Parathyroid adenoma (tissue), 2 donors: ENCODE results near the gene CFAP58.

ENCODE experiments used
- H2AFZ ChIP-seq: fragments of 300-600 bp; sonication (generic); one replicate; pipeline ENCODE4 v1.7.0; 2017; ENCODE audit warnings: antibody characterized with exemption, mild to moderate bottlenecking
- H3K27ac ChIP-seq: fragments of 300-600 bp; sonication (generic); one replicate; pipeline ENCODE4 v1.7.0; 2017
- H3K27me3 ChIP-seq: fragments of 300-600 bp; sonication (generic); one replicate; pipeline ENCODE4 v1.7.0; 2017; ENCODE audit warnings: low read length; ENCODE audit not compliant: control insufficient read depth, insufficient read depth
- H3K36me3 ChIP-seq: fragments of 300-600 bp; sonication (generic); one replicate; pipeline ENCODE4 v1.7.0; 2017; ENCODE audit warnings: low read length; ENCODE audit not compliant: control insufficient read depth, insufficient read depth
- H3K4me1 ChIP-seq: fragments of 300-600 bp; sonication (generic); one replicate; pipeline ENCODE4 v1.7.0; 2017; ENCODE audit warnings: control low read depth
- H3K4me2 ChIP-seq: fragments of 300-600 bp; sonication (generic); one replicate; pipeline ENCODE4 v1.7.0; 2017; ENCODE audit warnings: low read length
- H3K4me3 ChIP-seq: fragments of 300-600 bp; sonication (generic); one replicate; pipeline ENCODE4 v1.7.0; 2017; ENCODE audit warnings: low read depth, low read length
- H3K79me2 ChIP-seq: fragments of 300-600 bp; sonication (generic); one replicate; pipeline ENCODE4 v1.7.0; 2017; ENCODE audit warnings: control low read depth
- H3K9ac ChIP-seq: fragments of 300-600 bp; sonication (generic); one replicate; pipeline ENCODE4 v1.7.0; 2017; ENCODE audit warnings: mild to moderate bottlenecking
- H3K9me3 ChIP-seq: fragments of 300-600 bp; sonication (generic); one replicate; pipeline ENCODE4 v1.7.0; 2017; ENCODE audit warnings: low read length; ENCODE audit not compliant: control insufficient read depth
- TF ChIP-seq, protein P1 (sequence below): fragments of 300-600 bp; sonication (generic); IDR thresholded peaks from one replicate; pipeline ENCODE4 v1.7.0; 2017; ENCODE audit warnings: antibody characterized with exemption, mild to moderate bottlenecking
- donor health status: primary hyperparathyroidism.

CFAP58 gene

DNA sequence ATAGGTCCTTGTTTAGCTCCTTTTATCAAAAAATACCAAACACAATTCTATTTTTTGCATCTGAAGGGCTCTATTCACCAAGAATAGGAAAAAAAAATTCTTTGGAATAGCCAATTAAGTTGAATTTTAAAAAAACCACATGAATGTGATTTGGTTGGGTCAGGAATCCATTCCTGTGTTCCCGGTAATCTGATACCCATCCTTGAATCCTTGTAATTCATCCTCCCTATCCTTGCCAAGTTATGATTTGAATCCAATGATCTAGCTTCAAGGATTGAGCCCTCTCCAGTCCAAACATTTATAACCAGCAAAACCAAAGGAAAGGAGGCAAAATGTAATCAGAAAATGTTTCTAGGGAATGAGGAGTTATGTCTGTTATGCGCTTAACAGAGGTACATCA is 86.6 kb downstream of the CFAP58 start:
- Histone ChIP-seq H3K4me3 (no peak overlapping the region), H3K4me1 (no peaks in the 10 kb centered on the region), H3K36me3 (no peaks in the 10 kb centered on the region), H3K4me2 (no peak overlapping the region), H3K79me2 (no peaks in the 10 kb centered on the region), H3K9ac (no peak overlapping the region), H3K27ac (no peak overlapping the region), H3K27me3 (no peaks in the 10 kb centered on the region), H3K9me3 (no peaks in the 10 kb centered on the region), H2AFZ (no peak overlapping the region)
- TF ChIP-seq, protein P1, sequence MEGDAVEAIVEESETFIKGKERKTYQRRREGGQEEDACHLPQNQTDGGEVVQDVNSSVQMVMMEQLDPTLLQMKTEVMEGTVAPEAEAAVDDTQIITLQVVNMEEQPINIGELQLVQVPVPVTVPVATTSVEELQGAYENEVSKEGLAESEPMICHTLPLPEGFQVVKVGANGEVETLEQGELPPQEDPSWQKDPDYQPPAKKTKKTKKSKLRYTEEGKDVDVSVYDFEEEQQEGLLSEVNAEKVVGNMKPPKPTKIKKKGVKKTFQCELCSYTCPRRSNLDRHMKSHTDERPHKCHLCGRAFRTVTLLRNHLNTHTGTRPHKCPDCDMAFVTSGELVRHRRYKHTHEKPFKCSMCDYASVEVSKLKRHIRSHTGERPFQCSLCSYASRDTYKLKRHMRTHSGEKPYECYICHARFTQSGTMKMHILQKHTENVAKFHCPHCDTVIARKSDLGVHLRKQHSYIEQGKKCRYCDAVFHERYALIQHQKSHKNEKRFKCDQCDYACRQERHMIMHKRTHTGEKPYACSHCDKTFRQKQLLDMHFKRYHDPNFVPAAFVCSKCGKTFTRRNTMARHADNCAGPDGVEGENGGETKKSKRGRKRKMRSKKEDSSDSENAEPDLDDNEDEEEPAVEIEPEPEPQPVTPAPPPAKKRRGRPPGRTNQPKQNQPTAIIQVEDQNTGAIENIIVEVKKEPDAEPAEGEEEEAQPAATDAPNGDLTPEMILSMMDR: no peak

DNA sequence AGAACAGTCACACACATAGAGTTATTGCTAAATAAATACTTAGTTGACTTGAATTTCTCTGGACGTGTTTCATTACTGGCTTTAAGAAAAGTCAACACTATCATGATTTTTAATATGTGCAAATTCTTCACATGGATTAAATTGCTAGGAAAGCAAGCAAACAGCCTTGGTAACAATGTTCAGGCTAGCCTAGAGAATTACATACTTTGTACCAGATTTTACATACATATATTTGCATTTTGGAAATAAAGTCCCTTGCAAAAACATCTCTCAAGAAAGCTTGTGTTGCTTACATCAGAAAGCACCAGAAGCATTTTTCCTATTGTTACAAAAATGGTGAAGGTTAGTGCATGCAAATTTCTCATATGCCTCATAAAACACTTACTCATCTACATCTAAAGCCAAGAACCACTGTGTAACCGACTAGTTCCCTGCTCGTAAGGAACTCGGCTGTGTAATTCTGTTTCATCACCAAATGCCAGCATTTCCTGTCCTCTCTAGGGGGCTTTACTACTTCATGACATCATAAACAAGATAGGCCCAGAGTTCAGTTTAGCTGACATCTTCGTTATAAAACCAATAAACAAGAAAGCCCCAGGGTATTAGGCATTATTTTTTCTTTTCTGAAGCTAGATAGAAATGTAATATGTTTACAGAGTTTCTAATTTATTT is 87.8 kb downstream of the CFAP58 start:
- Histone ChIP-seq H3K9ac (no peak overlapping the region), H3K9me3 (no peaks in the 10 kb centered on the region), H3K79me2 (no peaks in the 10 kb centered on the region), H3K4me1 (no peaks in the 10 kb centered on the region), H3K4me3 (no peak overlapping the region), H3K27me3 (no peaks in the 10 kb centered on the region), H3K36me3 (no peaks in the 10 kb centered on the region), H3K27ac (no peak overlapping the region), H2AFZ (no peak overlapping the region), H3K4me2 (no peak overlapping the region)
- TF ChIP-seq, protein P1: no peak

DNA sequence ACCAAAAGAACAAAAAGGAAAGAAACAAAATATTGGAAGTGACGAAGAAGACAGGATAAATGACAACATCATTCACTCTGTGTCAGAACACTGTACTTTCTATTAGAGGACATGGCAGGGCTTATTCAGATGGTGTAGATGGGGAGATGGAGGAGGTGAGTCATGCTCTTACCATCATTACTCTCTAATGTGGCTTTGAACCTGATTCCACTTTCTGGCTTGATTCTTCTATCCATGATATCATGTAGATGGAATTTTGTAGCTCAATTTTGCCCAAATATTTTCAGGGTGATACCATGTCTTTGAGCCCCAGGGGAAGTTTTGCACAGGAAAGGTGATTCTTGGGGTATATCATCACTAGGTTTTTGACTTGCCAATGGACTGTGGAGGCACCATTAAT is 91.7 kb downstream of the CFAP58 start:
- Histone ChIP-seq H3K27me3 (no peaks in the 10 kb centered on the region), H3K4me1 (no peaks in the 10 kb centered on the region), H3K9ac (no peak overlapping the region), H3K27ac (no peak overlapping the region), H3K79me2 (no peaks in the 10 kb centered on the region), H2AFZ (no peak overlapping the region), H3K4me3 (no peak overlapping the region), H3K9me3 (no peaks in the 10 kb centered on the region), H3K4me2 (no peak overlapping the region), H3K36me3 (no peaks in the 10 kb centered on the region)
- TF ChIP-seq, protein P1: no peak

DNA sequence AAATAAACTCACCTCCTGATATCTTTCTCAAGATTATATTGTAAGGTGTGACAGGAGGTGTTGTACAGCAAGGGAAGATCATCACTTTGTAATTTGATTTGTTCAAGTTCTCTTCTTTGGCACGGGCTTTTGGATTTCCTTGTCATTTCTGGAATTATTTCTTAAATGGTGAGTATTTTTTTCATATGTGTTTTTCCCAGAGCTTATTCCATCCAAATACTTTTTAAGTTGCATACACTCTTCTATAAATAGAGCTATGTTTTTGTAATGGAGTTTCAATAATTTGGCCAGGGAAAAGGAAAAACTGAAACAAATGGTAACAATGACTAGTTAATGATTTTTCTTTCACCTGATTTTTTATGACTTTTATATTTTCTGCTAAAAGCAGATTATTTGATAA is 92.5 kb downstream of the CFAP58 start:
- Histone ChIP-seq H3K27me3 (no peaks in the 10 kb centered on the region), H3K4me2 (no peak overlapping the region), H3K9ac (no peak overlapping the region), H3K36me3 (no peaks in the 10 kb centered on the region), H3K9me3 (no peaks in the 10 kb centered on the region), H3K4me1 (no peaks in the 10 kb centered on the region), H2AFZ (no peak overlapping the region), H3K4me3 (no peak overlapping the region), H3K27ac (no peak overlapping the region), H3K79me2 (no peaks in the 10 kb centered on the region)
- TF ChIP-seq, protein P1: no peak

DNA sequence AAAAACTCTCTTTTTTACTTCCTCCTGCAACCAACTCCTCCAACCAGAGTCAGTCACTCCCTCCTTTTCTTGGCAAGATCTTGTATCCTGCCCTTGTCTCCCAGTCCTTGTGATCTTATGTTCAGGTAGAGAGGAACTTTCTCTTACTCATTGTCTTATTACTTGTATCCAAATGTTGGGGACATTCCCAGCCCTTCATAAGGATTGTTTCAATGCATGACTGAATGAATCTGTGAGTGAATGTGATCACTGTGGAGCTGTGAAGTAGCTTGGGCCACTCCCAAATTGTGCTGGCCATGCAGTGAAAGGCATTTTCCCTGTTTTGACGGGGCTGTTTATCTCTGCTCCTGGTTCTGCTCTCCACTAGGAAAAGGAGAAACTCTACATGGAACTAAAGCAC is 93.7 kb downstream of the CFAP58 start:
- H3K9ac ChIP-seq: no peak overlapping the region
- H3K9me3 ChIP-seq: no peaks in the 10 kb centered on the region
- TF ChIP-seq, protein P1: no peak
- no peaks in the 10 kb centered on the region for H3K4me1 ChIP-seq
- H3K36me3 ChIP-seq: no peaks in the 10 kb centered on the region
- no peaks in the 10 kb centered on the region for H3K27me3 ChIP-seq
- H3K27ac ChIP-seq: no peak overlapping the region
- no peak overlapping the region for H3K4me2 ChIP-seq
- no peak overlapping the region for H3K4me3 ChIP-seq
- H2AFZ ChIP-seq: no peak overlapping the region
- no peaks in the 10 kb centered on the region for H3K79me2 ChIP-seq
